Measurements from ENCODE around the gene PTGS1.

DNA sequence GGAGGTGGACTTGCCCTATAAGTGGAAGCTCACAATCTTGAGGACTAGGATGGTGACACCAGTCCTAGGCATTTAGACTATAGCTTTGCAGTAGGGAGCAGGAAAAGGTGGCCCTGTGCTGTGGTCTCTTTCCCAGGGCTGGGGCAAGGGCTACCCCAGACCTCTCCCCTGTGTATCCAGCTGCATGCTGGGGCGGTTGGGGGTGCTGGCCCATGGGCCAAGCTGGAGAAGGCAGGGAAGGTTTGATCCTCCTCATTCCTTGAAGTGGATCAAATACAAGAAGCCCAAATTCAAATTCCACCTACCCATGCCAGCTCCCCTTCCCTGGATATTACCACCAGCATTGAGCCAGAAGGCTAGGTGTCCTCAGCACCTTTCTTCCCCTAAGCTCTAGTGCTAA, 2.2 kb upstream of the PTGS1 start:
- TF ChIP-seq, protein P1, sequence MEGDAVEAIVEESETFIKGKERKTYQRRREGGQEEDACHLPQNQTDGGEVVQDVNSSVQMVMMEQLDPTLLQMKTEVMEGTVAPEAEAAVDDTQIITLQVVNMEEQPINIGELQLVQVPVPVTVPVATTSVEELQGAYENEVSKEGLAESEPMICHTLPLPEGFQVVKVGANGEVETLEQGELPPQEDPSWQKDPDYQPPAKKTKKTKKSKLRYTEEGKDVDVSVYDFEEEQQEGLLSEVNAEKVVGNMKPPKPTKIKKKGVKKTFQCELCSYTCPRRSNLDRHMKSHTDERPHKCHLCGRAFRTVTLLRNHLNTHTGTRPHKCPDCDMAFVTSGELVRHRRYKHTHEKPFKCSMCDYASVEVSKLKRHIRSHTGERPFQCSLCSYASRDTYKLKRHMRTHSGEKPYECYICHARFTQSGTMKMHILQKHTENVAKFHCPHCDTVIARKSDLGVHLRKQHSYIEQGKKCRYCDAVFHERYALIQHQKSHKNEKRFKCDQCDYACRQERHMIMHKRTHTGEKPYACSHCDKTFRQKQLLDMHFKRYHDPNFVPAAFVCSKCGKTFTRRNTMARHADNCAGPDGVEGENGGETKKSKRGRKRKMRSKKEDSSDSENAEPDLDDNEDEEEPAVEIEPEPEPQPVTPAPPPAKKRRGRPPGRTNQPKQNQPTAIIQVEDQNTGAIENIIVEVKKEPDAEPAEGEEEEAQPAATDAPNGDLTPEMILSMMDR (IDR thresholded peaks at IDR 0.05): no peak
- TF ChIP-seq POLR2A (IDR thresholded peaks at IDR 0.05; ENCODE audit: low read depth) (no peak), POLR2AphosphoS5 (IDR thresholded peaks at IDR 0.05) (no peak), EP300 (IDR thresholded peaks at IDR 0.05) (no peak)
